Epithelial cell of proximal tubule (primary cell): Measurements from ENCODE around the gene COL8A1. TPM values are rescaled to one million over a fixed set of nuclear protein-coding genes. Genes with fewer than 3 reads are reported as not detected.

Source experiments
- DNase-seq: peaks from one replicate; pipeline ENCODE4 v3.0.0-alpha.2; 2011; ENCODE audit warnings: low read depth
- H3K4me3 ChIP-seq: 2 replicates; pipeline ENCODE4 v1.5.1; 2011; ENCODE audit warnings: low read depth, mild to moderate bottlenecking, low read length
- total RNA-seq: library from RNA; depleted of rRNA; stranded (reverse); fragments of >200 nt; gene quantifications from 2 replicates; pipeline ENCODE4 v1.2.3, GENCODE V29; 2015
- TF ChIP-seq, protein P1 (sequence below): conservative IDR thresholded peaks from 2 replicates; pipeline ENCODE4 v1.5.1; 2012; ENCODE audit warnings: low read depth, mild to moderate bottlenecking, low read length

COL8A1 gene
- total RNA-seq, 1 donor from 2014 or later = 60.5 TPM

DNA sequence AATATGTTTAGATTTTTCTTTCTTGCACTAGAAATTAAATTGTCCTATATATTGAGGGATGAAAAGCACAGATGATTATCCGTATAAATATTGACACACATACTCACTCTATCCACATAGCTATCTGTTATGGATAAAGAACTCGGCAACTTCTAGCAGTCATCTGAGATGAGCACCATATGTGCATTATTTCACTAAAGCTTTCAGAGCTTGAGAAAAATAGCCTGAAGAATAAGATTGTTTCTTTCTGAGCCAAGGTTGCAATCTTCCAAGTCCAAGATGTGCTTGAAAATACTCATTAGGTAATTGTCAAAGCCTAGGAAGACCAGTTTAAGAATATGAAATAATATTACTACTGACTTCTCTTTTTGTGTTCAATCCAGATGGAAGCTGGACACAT is 40.5 kb downstream of the COL8A1 start:
- H3K4me3 ChIP-seq = no peak overlapping the region
- no peak for DNase-seq
- TF ChIP-seq, protein P1, sequence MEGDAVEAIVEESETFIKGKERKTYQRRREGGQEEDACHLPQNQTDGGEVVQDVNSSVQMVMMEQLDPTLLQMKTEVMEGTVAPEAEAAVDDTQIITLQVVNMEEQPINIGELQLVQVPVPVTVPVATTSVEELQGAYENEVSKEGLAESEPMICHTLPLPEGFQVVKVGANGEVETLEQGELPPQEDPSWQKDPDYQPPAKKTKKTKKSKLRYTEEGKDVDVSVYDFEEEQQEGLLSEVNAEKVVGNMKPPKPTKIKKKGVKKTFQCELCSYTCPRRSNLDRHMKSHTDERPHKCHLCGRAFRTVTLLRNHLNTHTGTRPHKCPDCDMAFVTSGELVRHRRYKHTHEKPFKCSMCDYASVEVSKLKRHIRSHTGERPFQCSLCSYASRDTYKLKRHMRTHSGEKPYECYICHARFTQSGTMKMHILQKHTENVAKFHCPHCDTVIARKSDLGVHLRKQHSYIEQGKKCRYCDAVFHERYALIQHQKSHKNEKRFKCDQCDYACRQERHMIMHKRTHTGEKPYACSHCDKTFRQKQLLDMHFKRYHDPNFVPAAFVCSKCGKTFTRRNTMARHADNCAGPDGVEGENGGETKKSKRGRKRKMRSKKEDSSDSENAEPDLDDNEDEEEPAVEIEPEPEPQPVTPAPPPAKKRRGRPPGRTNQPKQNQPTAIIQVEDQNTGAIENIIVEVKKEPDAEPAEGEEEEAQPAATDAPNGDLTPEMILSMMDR = no peak

DNA sequence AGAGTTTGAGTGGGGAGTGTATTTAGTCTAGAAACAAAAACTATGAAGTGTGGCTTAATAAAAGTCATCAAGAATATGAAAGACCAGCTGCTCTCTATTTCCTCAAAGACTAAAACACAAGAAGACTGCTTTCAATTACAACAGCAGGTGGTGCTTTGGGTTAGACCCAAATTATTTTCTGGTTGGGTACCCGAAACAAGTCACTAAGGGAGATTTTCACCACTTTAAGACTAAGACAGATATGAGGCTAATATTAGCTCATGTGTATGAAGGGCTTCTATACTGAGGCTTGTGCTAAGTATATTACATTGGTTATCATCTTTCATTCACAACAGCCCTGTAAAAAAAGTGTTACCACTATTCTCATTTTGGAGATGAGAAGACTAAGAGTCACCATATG is 43.1 kb downstream of the COL8A1 start:
- no peak overlapping the region for H3K4me3 ChIP-seq
- DNase-seq = no peak
- TF ChIP-seq, protein P1 = no peak

DNA sequence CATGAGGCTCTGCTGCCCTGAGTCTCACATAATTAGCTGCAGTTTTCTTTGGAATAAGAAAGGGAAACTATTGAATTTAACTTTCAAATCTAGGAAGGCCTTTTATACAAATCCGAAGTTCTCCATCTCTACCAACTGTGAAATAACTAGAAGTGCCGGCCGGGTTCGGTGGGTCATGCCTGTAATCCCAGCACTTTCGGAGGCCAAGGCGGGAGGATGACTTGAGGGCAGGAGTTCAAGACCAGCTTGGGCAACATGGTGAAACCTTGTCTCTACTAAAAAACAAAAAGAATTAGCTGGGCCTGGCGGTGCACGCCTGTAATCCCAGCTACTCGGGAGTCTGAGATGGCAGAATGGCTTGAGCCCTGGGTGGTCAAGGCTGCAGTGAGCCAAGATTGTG is 43.6 kb downstream of the COL8A1 start:
- TF ChIP-seq, protein P1 = no peak
- H3K4me3 ChIP-seq = no peak overlapping the region
- no peak for DNase-seq

DNA sequence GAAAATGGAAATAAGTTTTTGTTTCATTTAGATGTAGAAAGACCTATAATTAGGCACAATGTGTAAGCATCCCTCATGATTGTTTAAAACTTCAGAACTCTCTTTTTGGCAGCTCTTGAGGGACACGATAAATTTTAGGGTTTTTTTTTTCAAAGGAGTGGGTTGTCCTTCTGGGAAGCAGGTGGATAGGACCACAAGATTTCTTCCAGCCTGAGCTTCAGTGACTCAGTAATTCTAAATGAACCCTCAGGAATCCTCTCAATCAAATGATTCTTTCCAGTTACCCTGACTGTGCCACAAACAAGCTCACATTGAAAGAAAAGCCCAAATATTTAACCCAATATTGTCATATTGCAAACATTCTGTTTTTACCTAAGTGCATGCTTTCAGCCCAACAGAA is 45.1 kb downstream of the COL8A1 start:
- no peak for DNase-seq
- TF ChIP-seq, protein P1 = no peak
- no peak overlapping the region for H3K4me3 ChIP-seq

DNA sequence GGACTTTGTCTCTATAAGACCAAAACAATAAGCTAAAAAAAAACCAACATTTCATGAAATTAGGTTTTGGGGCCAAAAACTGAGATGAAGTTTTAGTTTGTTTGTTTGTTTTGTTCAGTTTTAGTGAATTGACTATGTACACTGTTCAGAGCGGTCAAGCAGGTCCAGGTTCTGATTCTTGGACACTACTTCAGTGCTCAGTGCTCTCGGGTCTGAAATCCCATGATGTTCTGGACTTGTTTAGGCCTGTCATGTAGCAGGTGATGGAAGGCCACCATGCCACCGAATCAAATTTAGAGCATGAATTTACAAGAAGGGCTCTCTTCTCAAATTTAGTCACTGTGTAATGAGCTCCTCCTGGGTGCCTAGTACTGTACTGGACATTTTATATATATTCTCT is 45.5 kb downstream of the COL8A1 start:
- TF ChIP-seq, protein P1 = no peak
- DNase-seq = no peak
- H3K4me3 ChIP-seq = no peak overlapping the region

DNA sequence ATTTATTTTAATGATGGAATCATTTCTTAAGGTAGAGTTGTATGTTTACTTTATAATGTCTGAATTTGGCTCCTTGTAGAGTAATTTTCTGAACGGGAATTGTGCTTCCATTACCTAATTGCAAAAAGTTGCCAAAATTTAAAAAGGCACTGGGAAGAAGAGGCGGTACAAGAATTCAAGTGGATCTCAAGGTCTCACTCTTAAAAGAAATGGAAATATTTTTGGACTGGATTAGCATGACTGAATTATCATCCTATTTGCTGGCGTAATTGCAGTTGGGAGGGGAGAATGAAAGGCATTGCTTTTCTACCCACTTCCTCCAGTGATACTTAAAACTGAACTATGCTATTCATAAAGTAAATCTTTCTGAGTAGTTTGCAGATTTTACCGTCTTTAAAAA is 46.2 kb downstream of the COL8A1 start:
- H3K4me3 ChIP-seq = no peak overlapping the region
- no peak for DNase-seq
- TF ChIP-seq, protein P1 = no peak

DNA sequence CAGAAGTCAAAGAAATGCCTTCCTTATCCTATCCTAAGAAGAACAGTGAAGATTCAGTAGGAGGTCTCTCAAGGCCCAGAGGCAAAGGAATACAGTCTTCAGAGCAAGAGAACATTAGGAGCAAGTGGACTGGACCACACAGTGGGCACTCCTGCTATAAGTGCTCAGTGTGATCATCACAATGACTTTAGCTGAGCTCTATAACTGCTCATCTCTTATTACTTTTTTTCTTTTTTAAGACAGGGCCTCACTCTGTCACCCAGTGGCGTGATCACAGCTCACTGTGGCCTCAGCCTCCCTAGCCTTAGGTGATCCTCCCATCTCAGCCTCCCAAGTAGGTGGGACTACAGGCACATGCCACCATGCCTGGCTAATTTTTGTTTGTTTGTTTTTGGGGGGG is 48.1 kb downstream of the COL8A1 start:
- TF ChIP-seq, protein P1 = no peak
- no peak for DNase-seq
- no peak overlapping the region for H3K4me3 ChIP-seq
